Endothelial cell of umbilical vein (primary cell): ENCODE results near the gene FGFR1OP2.

Experiments
- CTCF ChIP-seq, 2 donors: IDR thresholded peaks; 1 replicate in 1 of 2; 2 replicates in 1 of 2; pipeline ENCODE4 v1.5.1; 2011; ENCODE audit warnings: low read length in 2 of 2, mild to moderate bottlenecking in 2 of 2, moderate library complexity in 2 of 2, control low read depth in 1 of 2, inconsistent platforms in 1 of 2, low read depth in 1 of 2; ENCODE audit not compliant: insufficient read depth in 1 of 2; ENCODE audit errors: extremely low read depth in 1 of 2
- JUN ChIP-seq: IDR thresholded peaks from 2 replicates; pipeline ENCODE4 v1.6.1; 2011; ENCODE audit warnings: borderline replicate concordance, low read depth; ENCODE audit not compliant: insufficient read length, insufficient read depth
- MAX ChIP-seq: IDR thresholded peaks from 2 replicates; pipeline ENCODE4 v1.6.1; 2011; ENCODE audit not compliant: insufficient read depth, insufficient read length
- POLR2AphosphoS5 ChIP-seq: IDR thresholded peaks from 2 replicates; pipeline ENCODE4 v1.6.1; 2012; ENCODE audit warnings: low read depth, mild to moderate bottlenecking, control low read depth, low read length, moderate library complexity; ENCODE audit not compliant: insufficient read depth

GRCh38 chr12:26937443-26937862 lies 817 bp upstream of the FGFR1OP2 start:
- no peak for TF ChIP-seq CTCF (IDR thresholded peaks at IDR 0.05; ENCODE audit: extremely low read depth in 1 of 2, insufficient read depth in 1 of 2, low read depth in 1 of 2, low read length in 2 of 2)
- TF ChIP-seq POLR2AphosphoS5 = no peak
- TF ChIP-seq MAX = no peak
- no peak for TF ChIP-seq JUN
